ENCODE data around the gene MAP3K6.

The MAP3K6 gene

GRCh38 chr1:27399251-27400025 lies 32.7 kb upstream of the MAP3K6 start:
- TF ChIP-seq ARNT (IDR thresholded peaks at IDR 0.05): no peak
- TF ChIP-seq SP1 (IDR thresholded peaks at IDR 0.05): no peak
- TF ChIP-seq LEF1 (IDR thresholded peaks at IDR 0.05; ENCODE audit: borderline replicate concordance): no peak
- TF ChIP-seq TARDBP (IDR thresholded peaks at IDR 0.05): no peak
- no peak for TF ChIP-seq HDGF (IDR thresholded peaks at IDR 0.05; ENCODE audit: borderline replicate concordance)
- TF ChIP-seq ZNF384 (IDR thresholded peaks at IDR 0.05): no peak
- no peak for TF ChIP-seq FOXA1 (IDR thresholded peaks at IDR 0.05)
- no peak for TF ChIP-seq FOXM1 (IDR thresholded peaks at IDR 0.05; ENCODE audit: borderline replicate concordance)
- no peak for TF ChIP-seq NFRKB (IDR thresholded peaks at IDR 0.05)
- no peak for TF ChIP-seq PKNOX1 (IDR thresholded peaks at IDR 0.05)
- no peak for TF ChIP-seq CTBP1 (IDR thresholded peaks at IDR 0.05; ENCODE audit: borderline replicate concordance)
- TF ChIP-seq ELF4 (IDR thresholded peaks at IDR 0.05): no peak
- TF ChIP-seq SUZ12 (IDR thresholded peaks at IDR 0.05): no peak
- TF ChIP-seq BHLHE40 (IDR thresholded peaks at IDR 0.05; ENCODE audit: borderline replicate concordance): no peak
- no peak for TF ChIP-seq L3MBTL2 (conservative IDR thresholded peaks at IDR 0.05)
- TF ChIP-seq FOXK2 (IDR thresholded peaks at IDR 0.05): no peak
- POLR2A ChIA-PET: interaction anchor here (0.8 kb wide), 1 partner anchor 33 kb away, joined by 3 read pairs; the partner anchor contains the start of gene MAP3K6
- no peak for DNase-seq (ENCODE audit: extremely low spot score)
- CTCF ChIA-PET: no interaction called here

- DNase-seq (ENCODE audit: extremely low spot score): no peak
- ChIA-PET CTCF (no interaction called here), POLR2A (interaction anchor here (0.8 kb wide), 1 partner anchor 32 kb away, joined by 3 read pairs; the partner anchor contains the start of gene MAP3K6)
- TF ChIP-seq L3MBTL2 (conservative IDR thresholded peaks at IDR 0.05): no peak
- TF ChIP-seq LEF1 (IDR thresholded peaks at IDR 0.05; ENCODE audit: borderline replicate concordance): no peak
- no peak for TF ChIP-seq TARDBP (IDR thresholded peaks at IDR 0.05)
- no peak for TF ChIP-seq NFRKB (IDR thresholded peaks at IDR 0.05)
- TF ChIP-seq PKNOX1 (IDR thresholded peaks at IDR 0.05): no peak
- no peak for TF ChIP-seq ZNF384 (IDR thresholded peaks at IDR 0.05)
- no peak for TF ChIP-seq ELF4 (IDR thresholded peaks at IDR 0.05)
- no peak for TF ChIP-seq FOXK2 (IDR thresholded peaks at IDR 0.05)
- no peak for TF ChIP-seq CTBP1 (IDR thresholded peaks at IDR 0.05; ENCODE audit: borderline replicate concordance)
- no peak for TF ChIP-seq FOXA1 (IDR thresholded peaks at IDR 0.05)
- no peak for TF ChIP-seq HDGF (IDR thresholded peaks at IDR 0.05; ENCODE audit: borderline replicate concordance)
- TF ChIP-seq FOXM1 (IDR thresholded peaks at IDR 0.05; ENCODE audit: borderline replicate concordance): no peak
- no peak for TF ChIP-seq ARNT (IDR thresholded peaks at IDR 0.05)
- TF ChIP-seq SUZ12 (IDR thresholded peaks at IDR 0.05): no peak
Measured at GRCh38 chr1:27398405-27399149, 31.8 kb upstream of the MAP3K6 start.

- TF ChIP-seq ZNF384 (IDR thresholded peaks at IDR 0.05) (no peak), SUZ12 (IDR thresholded peaks at IDR 0.05) (no peak), PKNOX1 (IDR thresholded peaks at IDR 0.05) (no peak), TARDBP (IDR thresholded peaks at IDR 0.05) (no peak), FOXK2 (IDR thresholded peaks at IDR 0.05) (no peak), LEF1 (IDR thresholded peaks at IDR 0.05; ENCODE audit: borderline replicate concordance) (no peak), ELF4 (IDR thresholded peaks at IDR 0.05) (no peak), HDGF (IDR thresholded peaks at IDR 0.05; ENCODE audit: borderline replicate concordance) (no peak), NFRKB (IDR thresholded peaks at IDR 0.05) (no peak), SP1 (IDR thresholded peaks at IDR 0.05) (no peak), FOXM1 (IDR thresholded peaks at IDR 0.05; ENCODE audit: borderline replicate concordance) (no peak), FOXA1 (IDR thresholded peaks at IDR 0.05) (no peak)
- no peak for DNase-seq (ENCODE audit: extremely low spot score)
- ChIA-PET CTCF (interaction anchor here (1.2 kb wide), 1 partner anchor 97 kb away, joined by 4 read pairs; no protein-coding TSS in a partner anchor), POLR2A (interaction anchor here (1.7 kb wide), 1 partner anchor 32 kb away, joined by 5 read pairs; no protein-coding TSS in a partner anchor)
Measured at GRCh38 chr1:27397749-27398148, 31.0 kb upstream of the MAP3K6 start.

- ChIA-PET CTCF (interaction anchor here (0.9 to 1.2 kb wide), 2 partner anchors 96 to 210 kb away, joined by 3 to 4 read pairs; no protein-coding TSS in a partner anchor), POLR2A (interaction anchor here (1.7 kb wide), 1 partner anchor 32 kb away, joined by 5 read pairs; no protein-coding TSS in a partner anchor)
- DNase-seq (ENCODE audit: extremely low spot score): no peak
- no peak for TF ChIP-seq HDGF (IDR thresholded peaks at IDR 0.05; ENCODE audit: borderline replicate concordance)
- no peak for TF ChIP-seq BHLHE40 (IDR thresholded peaks at IDR 0.05; ENCODE audit: borderline replicate concordance)
- no peak for TF ChIP-seq PKNOX1 (IDR thresholded peaks at IDR 0.05)
- no peak for TF ChIP-seq L3MBTL2 (conservative IDR thresholded peaks at IDR 0.05)
- TF ChIP-seq FOXM1 (IDR thresholded peaks at IDR 0.05; ENCODE audit: borderline replicate concordance): no peak
- no peak for TF ChIP-seq ZNF384 (IDR thresholded peaks at IDR 0.05)
- no peak for TF ChIP-seq CTBP1 (IDR thresholded peaks at IDR 0.05; ENCODE audit: borderline replicate concordance)
Measured at GRCh38 chr1:27397110-27397509, 30.3 kb upstream of the MAP3K6 start.
